Large intestine (tissue), 12 donors: ENCODE results near the gene EIF1AD. TPM values are rescaled to one million over a fixed set of nuclear protein-coding genes. Genes with fewer than 3 reads are reported as not detected.

Experiments
- DNase-seq, 2 donors: peaks; one replicate each; pipeline versions ENCODE4 v3.0.0 to v3.0.0-alpha.2; 2013
- H3K27ac ChIP-seq: one replicate; pipeline ENCODE4 v1.5.1; 2013; ENCODE audit warnings: low read length
- H3K27me3 ChIP-seq: 2 replicates; pipeline ENCODE4 v1.6.1; 2013; ENCODE audit warnings: low read length; ENCODE audit not compliant: control insufficient read depth, insufficient read depth
- H3K36me3 ChIP-seq: 2 replicates; pipeline ENCODE4 v1.6.1; 2013; ENCODE audit warnings: low read length; ENCODE audit not compliant: control insufficient read depth, insufficient read depth
- H3K4me1 ChIP-seq: one replicate; pipeline ENCODE4 v1.6.1; 2013; ENCODE audit warnings: low read length; ENCODE audit not compliant: control insufficient read depth, insufficient read depth
- H3K4me3 ChIP-seq: one replicate; pipeline ENCODE4 v1.5.1; 2013; ENCODE audit warnings: low read length
- H3K9me3 ChIP-seq: one replicate; pipeline ENCODE4 v1.6.1; 2013; ENCODE audit warnings: mild to moderate bottlenecking, low read depth, low read length, moderate library complexity; ENCODE audit not compliant: control insufficient read depth
- WGBS: methylation state at CpG from one replicate; pipeline ENCODE4 v1.1.5; 2013; ENCODE audit warnings: low lambda C conversion rate; ENCODE audit not compliant: insufficient coverage; 5-methylcytosine and 5-hydroxymethylcytosine counted together
- long read RNA-seq, 11 donors: transcript quantifications; one replicate each; lab custom pipeline, GENCODE V29; 2026
- polyA plus RNA-seq: library from polyadenylated mRNA; unstranded; fragments of 120-200 nt; gene quantifications from one replicate; pipeline ENCODE4 v1.2.1, GENCODE V29; 2013

The EIF1AD gene
- polyA plus RNA-seq, result 33.5 TPM
- long read RNA-seq, donor 1, result 0 reads
- long read RNA-seq, donor 2, partial matches to known transcripts, result 0 of 2 reads
- long read RNA-seq, donor 2, other reads (novel, unspliced or antisense), result 0 of 2 reads
- long read RNA-seq, donor 3, result 0 reads
- long read RNA-seq, donor 4, partial matches to known transcripts, result 6 of 6 reads
- long read RNA-seq, donor 4, other reads (novel, unspliced or antisense), result 0 of 6 reads
- long read RNA-seq, donor 5, partial matches to known transcripts, result 0 of 3 reads
- long read RNA-seq, donor 5, other reads (novel, unspliced or antisense), result 0 of 3 reads
- long read RNA-seq, donor 6, partial matches to known transcripts, result 0 of 4 reads
- long read RNA-seq, donor 6, other reads (novel, unspliced or antisense), result 0 of 4 reads
- long read RNA-seq, donor 7, partial matches to known transcripts, result 0 of 4 reads
- long read RNA-seq, donor 7, other reads (novel, unspliced or antisense), result 0 of 4 reads
- long read RNA-seq, donor 8, transcript EIF1AD-206 (6 exons, 889 nt), result major isoform, 5 of 8 reads
- long read RNA-seq, donor 8, partial matches to known transcripts, result 0 of 8 reads
- long read RNA-seq, donor 8, other reads (novel, unspliced or antisense), result 0 of 8 reads
- long read RNA-seq, donor 9, partial matches to known transcripts, result 0 of 3 reads
- long read RNA-seq, donor 9, other reads (novel, unspliced or antisense), result 0 of 3 reads
- long read RNA-seq, donor 10, transcript EIF1AD-206 (6 exons, 889 nt), result major isoform, 5 of 260 reads
- long read RNA-seq, donor 10, partial matches to known transcripts, result 69 of 260 reads
- long read RNA-seq, donor 10, other reads (novel, unspliced or antisense), result 181 of 260 reads
- long read RNA-seq, donor 11, partial matches to known transcripts, result 0 of 6 reads
- long read RNA-seq, donor 11, other reads (novel, unspliced or antisense), result 0 of 6 reads

- Histone ChIP-seq H3K27ac (peak within 1 kb of the TSS; percentile 95), H3K36me3 (peaks cover 45% of the 10 kb centered on the region)
- WGBS, result no CpG with 5 or more reads among the region's 55 CpGs
Observed at GRCh38 chr11:66001942-66002647, at the start of gene EIF1AD, which contains the start of gene BANF1. TSS of gene EIF1AD (minus strand) at chr11:66002157. CDS start at chr11:66000389, 1,768 bp downstream. TSS of gene BANF1 (plus strand) at chr11:66002503. CDS start at chr11:66003251, 748 bp downstream.

GRCh38 chr11:66051371-66051765 lies 49.4 kb upstream of the EIF1AD start:
- no peaks in the 10 kb centered on the region for H3K9me3 ChIP-seq
- DNase-seq, result no peak
- H3K4me3 ChIP-seq, result peak overlapping the region; percentile 46
- H3K4me1 ChIP-seq, result peaks cover 20% of the 10 kb centered on the region
- peaks cover 23% of the 10 kb centered on the region for H3K36me3 ChIP-seq
- peak overlapping the region; percentile 87 for H3K27ac ChIP-seq
- WGBS, result 40% methylated on average over 1 of the region's 12 CpGs
- peaks cover 18% of the 10 kb centered on the region for H3K27me3 ChIP-seq

More at GRCh38 chr11:66001942-66002647, at the start of gene EIF1AD, which contains the start of gene BANF1:
- Histone ChIP-seq H3K9me3 (no peaks in the 10 kb centered on the region), H3K4me3 (peak within 1 kb of the TSS; percentile 84), H3K27me3 (no peaks in the 10 kb centered on the region), H3K4me1 (peaks cover 9% of the 10 kb centered on the region)
- DNase-seq, result peak; percentile 94 to 99

- H3K27ac ChIP-seq, result peak overlapping the region; percentile 87
- WGBS, result no CpG with 5 or more reads among the region's 5 CpGs
- DNase-seq, result no peak
Observed at GRCh38 chr11:66050581-66051231, 48.7 kb upstream of the EIF1AD start.

GRCh38 chr11:66048547-66049323 lies 46.8 kb upstream of the EIF1AD start, which contains the start of gene GAL3ST3:
TSS of gene GAL3ST3 (minus strand) at chr11:66049161. CDS start at chr11:66045415, 3,746 bp downstream.
- WGBS, result no CpG with 5 or more reads among the region's 39 CpGs
- Histone ChIP-seq H3K9me3 (no peaks in the 10 kb centered on the region), H3K4me1 (peaks cover 28% of the 10 kb centered on the region), H3K36me3 (peaks cover 5% of the 10 kb centered on the region), H3K4me3 (no peak within 1 kb of the TSS), H3K27ac (no peak within 1 kb of the TSS), H3K27me3 (peaks cover 18% of the 10 kb centered on the region)
- no peak for DNase-seq

More at GRCh38 chr11:66050581-66051231, 48.7 kb upstream of the EIF1AD start:
- no peak overlapping the region for H3K4me3 ChIP-seq
- H3K36me3 ChIP-seq, result peaks cover 18% of the 10 kb centered on the region
- H3K9me3 ChIP-seq, result no peaks in the 10 kb centered on the region
- peaks cover 18% of the 10 kb centered on the region for H3K27me3 ChIP-seq
- H3K4me1 ChIP-seq, result peaks cover 27% of the 10 kb centered on the region

- H3K9me3 ChIP-seq, result peaks cover 4% of the 10 kb centered on the region
- H3K36me3 ChIP-seq, result no peaks in the 10 kb centered on the region
- H3K4me1 ChIP-seq, result peaks cover 21% of the 10 kb centered on the region
- peaks cover 18% of the 10 kb centered on the region for H3K27me3 ChIP-seq
- WGBS, result no CpG with 5 or more reads among the region's 11 CpGs
- no peak for DNase-seq
- no peak overlapping the region for H3K4me3 ChIP-seq
- H3K27ac ChIP-seq, result no peak overlapping the region
Observed at GRCh38 chr11:66047541-66048365, 45.8 kb upstream of the EIF1AD start.

- Histone ChIP-seq H3K9me3 (peaks cover 4% of the 10 kb centered on the region), H3K4me3 (no peak overlapping the region), H3K27ac (no peak overlapping the region), H3K27me3 (peaks cover 18% of the 10 kb centered on the region), H3K4me1 (peaks cover 21% of the 10 kb centered on the region), H3K36me3 (no peaks in the 10 kb centered on the region)
- WGBS, result no CpG with 5 or more reads among the region's 3 CpGs
- DNase-seq, result no peak
Observed at GRCh38 chr11:66046901-66047300, 44.9 kb upstream of the EIF1AD start.

GRCh38 chr11:66045177-66045639 lies 43.3 kb upstream of the EIF1AD start:
- no peaks in the 10 kb centered on the region for H3K36me3 ChIP-seq
- peaks cover 4% of the 10 kb centered on the region for H3K9me3 ChIP-seq
- H3K4me3 ChIP-seq, result no peak overlapping the region
- peaks cover 12% of the 10 kb centered on the region for H3K4me1 ChIP-seq
- peaks cover 19% of the 10 kb centered on the region for H3K27me3 ChIP-seq
- no peak overlapping the region for H3K27ac ChIP-seq
- WGBS, result no CpG with 5 or more reads among the region's 11 CpGs
- DNase-seq, result peak; percentile 52 to 55

- peaks cover 12% of the 10 kb centered on the region for H3K4me1 ChIP-seq
- H3K4me3 ChIP-seq, result no peak overlapping the region
- H3K27ac ChIP-seq, result no peak overlapping the region
- no peak for DNase-seq
- H3K27me3 ChIP-seq, result peaks cover 19% of the 10 kb centered on the region
- WGBS, result 100% methylated on average over 1 of the region's 6 CpGs
- peaks cover 4% of the 10 kb centered on the region for H3K9me3 ChIP-seq
- no peaks in the 10 kb centered on the region for H3K36me3 ChIP-seq
Observed at GRCh38 chr11:66044757-66045156, 42.8 kb upstream of the EIF1AD start.
